Neural cell (in vitro differentiated cells): Measurements from ENCODE around the gene COL13A1.

ENCODE experiments used
- POLR2AphosphoS5 ChIP-seq: IDR thresholded peaks from 2 replicates; pipeline ENCODE4 v1.6.1; 2012
- TF ChIP-seq, protein P1 (sequence below): fragments of 450-650 bp; IDR thresholded peaks from 2 replicates; pipeline ENCODE4 v1.5.1; 2014; ENCODE audit warnings: antibody characterized with exemption, mild to moderate bottlenecking, moderate library complexity; ENCODE audit not compliant: poor library complexity, severe bottlenecking

DNA sequence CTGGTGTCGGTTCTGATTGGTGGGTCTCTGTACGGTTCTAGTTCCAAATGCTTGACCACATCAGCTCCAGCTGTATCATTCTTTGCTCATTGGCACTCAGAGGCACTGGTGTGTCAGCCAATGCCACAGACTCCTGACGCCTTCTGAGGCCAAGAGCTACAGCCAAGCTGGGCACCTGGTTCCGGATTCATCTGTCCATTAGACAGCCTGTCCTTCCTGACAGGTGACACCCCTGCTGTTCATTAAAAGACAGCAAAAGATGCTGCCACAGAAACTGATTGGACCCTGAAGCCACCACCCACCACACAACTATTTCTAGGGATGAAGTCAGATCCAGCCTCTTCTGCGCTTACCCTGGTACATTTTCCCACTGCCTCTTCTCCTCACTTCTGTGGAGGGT, 35.6 kb downstream of the COL13A1 start:
- TF ChIP-seq, protein P1, sequence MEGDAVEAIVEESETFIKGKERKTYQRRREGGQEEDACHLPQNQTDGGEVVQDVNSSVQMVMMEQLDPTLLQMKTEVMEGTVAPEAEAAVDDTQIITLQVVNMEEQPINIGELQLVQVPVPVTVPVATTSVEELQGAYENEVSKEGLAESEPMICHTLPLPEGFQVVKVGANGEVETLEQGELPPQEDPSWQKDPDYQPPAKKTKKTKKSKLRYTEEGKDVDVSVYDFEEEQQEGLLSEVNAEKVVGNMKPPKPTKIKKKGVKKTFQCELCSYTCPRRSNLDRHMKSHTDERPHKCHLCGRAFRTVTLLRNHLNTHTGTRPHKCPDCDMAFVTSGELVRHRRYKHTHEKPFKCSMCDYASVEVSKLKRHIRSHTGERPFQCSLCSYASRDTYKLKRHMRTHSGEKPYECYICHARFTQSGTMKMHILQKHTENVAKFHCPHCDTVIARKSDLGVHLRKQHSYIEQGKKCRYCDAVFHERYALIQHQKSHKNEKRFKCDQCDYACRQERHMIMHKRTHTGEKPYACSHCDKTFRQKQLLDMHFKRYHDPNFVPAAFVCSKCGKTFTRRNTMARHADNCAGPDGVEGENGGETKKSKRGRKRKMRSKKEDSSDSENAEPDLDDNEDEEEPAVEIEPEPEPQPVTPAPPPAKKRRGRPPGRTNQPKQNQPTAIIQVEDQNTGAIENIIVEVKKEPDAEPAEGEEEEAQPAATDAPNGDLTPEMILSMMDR = no peak
- no peak for TF ChIP-seq POLR2AphosphoS5
